ENCODE data around the gene WBP11. TPM values are rescaled to one million over a fixed set of nuclear protein-coding genes. Genes with fewer than 3 reads are reported as not detected.

Gene WBP11
- total and polyA plus RNA-seq, 2 of the 13 experiments (the other 11 are each of a cell fraction or from before 2014, with no cell fraction given) = 7.6 to 31.0 TPM

GRCh38 chr12:14769969-14770495 lies 33.2 kb downstream of the WBP11 start (continued):
- TF ChIP-seq NR0B2 (CRISPR knock-in tag; IDR thresholded peaks at IDR 0.05) (no peak), ZNF512 (CRISPR knock-in tag; IDR thresholded peaks at IDR 0.05) (no peak), HOXA7 (CRISPR knock-in tag; IDR thresholded peaks at IDR 0.05) (no peak), SATB2 (CRISPR knock-in tag; IDR thresholded peaks at IDR 0.05) (no peak), NFATC3 (CRISPR knock-in tag; IDR thresholded peaks at IDR 0.05) (no peak), ZNF572 (CRISPR knock-in tag; IDR thresholded peaks at IDR 0.05) (peak; percentile 91), KLF15 (CRISPR knock-in tag; IDR thresholded peaks at IDR 0.05; ENCODE audit: borderline replicate concordance) (no peak), CREBL2 (CRISPR knock-in tag; IDR thresholded peaks at IDR 0.05; ENCODE audit: borderline replicate concordance) (no peak), ZNF20 (CRISPR knock-in tag; IDR thresholded peaks at IDR 0.05) (no peak), ZNF788 (CRISPR knock-in tag; IDR thresholded peaks at IDR 0.05; ENCODE audit: borderline replicate concordance) (peak; percentile 67; the same call in 1 of the 2 replicates), ZBTB14 (CRISPR knock-in tag; IDR thresholded peaks at IDR 0.05) (no peak; the same call in 1 of the 2 replicates), FOXA1 (IDR thresholded peaks at IDR 0.05) (no peak), FOXA1 (CRISPR knock-in tag; IDR thresholded peaks at IDR 0.05) (no peak), SYNCRIP (IDR thresholded peaks at IDR 0.05; ENCODE audit: insufficient read depth, low read depth, low read length) (no peak), HDAC6 (IDR thresholded peaks at IDR 0.05; ENCODE audit: low read depth, low read length) (no peak), GATA4 (IDR thresholded peaks at IDR 0.05; ENCODE audit: borderline replicate concordance, low read depth) (no peak), JUNB (CRISPR knock-in tag; IDR thresholded peaks at IDR 0.05; ENCODE audit: borderline replicate concordance) (0 out of 2 replicates have a peak, but pooled peaks have one; percentile 21), ZBTB34 (CRISPR knock-in tag; IDR thresholded peaks at IDR 0.05) (peak; percentile 89; the same call in 1 of the 2 replicates), SMARCE1 (IDR thresholded peaks at IDR 0.05; ENCODE audit: borderline replicate concordance) (no peak), ZNF605 (CRISPR knock-in tag; IDR thresholded peaks at IDR 0.05) (no peak)
- TF ChIP-seq, protein P1, sequence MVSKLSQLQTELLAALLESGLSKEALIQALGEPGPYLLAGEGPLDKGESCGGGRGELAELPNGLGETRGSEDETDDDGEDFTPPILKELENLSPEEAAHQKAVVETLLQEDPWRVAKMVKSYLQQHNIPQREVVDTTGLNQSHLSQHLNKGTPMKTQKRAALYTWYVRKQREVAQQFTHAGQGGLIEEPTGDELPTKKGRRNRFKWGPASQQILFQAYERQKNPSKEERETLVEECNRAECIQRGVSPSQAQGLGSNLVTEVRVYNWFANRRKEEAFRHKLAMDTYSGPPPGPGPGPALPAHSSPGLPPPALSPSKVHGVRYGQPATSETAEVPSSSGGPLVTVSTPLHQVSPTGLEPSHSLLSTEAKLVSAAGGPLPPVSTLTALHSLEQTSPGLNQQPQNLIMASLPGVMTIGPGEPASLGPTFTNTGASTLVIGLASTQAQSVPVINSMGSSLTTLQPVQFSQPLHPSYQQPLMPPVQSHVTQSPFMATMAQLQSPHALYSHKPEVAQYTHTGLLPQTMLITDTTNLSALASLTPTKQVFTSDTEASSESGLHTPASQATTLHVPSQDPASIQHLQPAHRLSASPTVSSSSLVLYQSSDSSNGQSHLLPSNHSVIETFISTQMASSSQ (IDR thresholded peaks at IDR 0.05; ENCODE audit: low read depth) = no peak; the same call in 1 of the 2 replicates
- TF ChIP-seq, protein P1 (CRISPR knock-in tag; IDR thresholded peaks at IDR 0.05; ENCODE audit: borderline replicate concordance) = 0 out of 2 replicates have a peak, but pooled peaks have one; percentile 12
